ENCODE measurements around the gene STRBP. TPM values are rescaled to one million over a fixed set of nuclear protein-coding genes. Genes with fewer than 3 reads are reported as not detected.

The STRBP gene
- total and polyA plus RNA-seq, 12 donors, result 10.5 to 22.2 (median 13.8) TPM

- WGBS, 2 donors, result 47 to 69% methylated on average over 3 of the region's 3 CpGs
- H3K4me3 ChIP-seq, result no peak overlapping the region
- no peaks in the 10 kb centered on the region for H3K4me1 ChIP-seq
- peaks cover 0 to 99% (median 44%) of the 10 kb centered on the region in 9 donors for H3K36me3 ChIP-seq
- H3K27ac ChIP-seq, result no peak overlapping the region
- H3K27me3 ChIP-seq, result no peaks in the 10 kb centered on the region
- DNase-seq (no peak), ATAC-seq (no peak)
- H3K9me3 ChIP-seq, result no peaks in the 10 kb centered on the region
- intact Hi-C loops (cut with DNase I), result loop anchor here in 1 of 10 donors (5.0 kb wide), 1 partner anchor 254 kb away; no protein-coding TSS in a partner anchor
- TF ChIP-seq, protein P1, sequence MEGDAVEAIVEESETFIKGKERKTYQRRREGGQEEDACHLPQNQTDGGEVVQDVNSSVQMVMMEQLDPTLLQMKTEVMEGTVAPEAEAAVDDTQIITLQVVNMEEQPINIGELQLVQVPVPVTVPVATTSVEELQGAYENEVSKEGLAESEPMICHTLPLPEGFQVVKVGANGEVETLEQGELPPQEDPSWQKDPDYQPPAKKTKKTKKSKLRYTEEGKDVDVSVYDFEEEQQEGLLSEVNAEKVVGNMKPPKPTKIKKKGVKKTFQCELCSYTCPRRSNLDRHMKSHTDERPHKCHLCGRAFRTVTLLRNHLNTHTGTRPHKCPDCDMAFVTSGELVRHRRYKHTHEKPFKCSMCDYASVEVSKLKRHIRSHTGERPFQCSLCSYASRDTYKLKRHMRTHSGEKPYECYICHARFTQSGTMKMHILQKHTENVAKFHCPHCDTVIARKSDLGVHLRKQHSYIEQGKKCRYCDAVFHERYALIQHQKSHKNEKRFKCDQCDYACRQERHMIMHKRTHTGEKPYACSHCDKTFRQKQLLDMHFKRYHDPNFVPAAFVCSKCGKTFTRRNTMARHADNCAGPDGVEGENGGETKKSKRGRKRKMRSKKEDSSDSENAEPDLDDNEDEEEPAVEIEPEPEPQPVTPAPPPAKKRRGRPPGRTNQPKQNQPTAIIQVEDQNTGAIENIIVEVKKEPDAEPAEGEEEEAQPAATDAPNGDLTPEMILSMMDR (IDR thresholded peaks at IDR 0.05), result no peak
Measured at GRCh38 chr9:123093141-123093540, 175.2 kb downstream of the STRBP start.

DNA sequence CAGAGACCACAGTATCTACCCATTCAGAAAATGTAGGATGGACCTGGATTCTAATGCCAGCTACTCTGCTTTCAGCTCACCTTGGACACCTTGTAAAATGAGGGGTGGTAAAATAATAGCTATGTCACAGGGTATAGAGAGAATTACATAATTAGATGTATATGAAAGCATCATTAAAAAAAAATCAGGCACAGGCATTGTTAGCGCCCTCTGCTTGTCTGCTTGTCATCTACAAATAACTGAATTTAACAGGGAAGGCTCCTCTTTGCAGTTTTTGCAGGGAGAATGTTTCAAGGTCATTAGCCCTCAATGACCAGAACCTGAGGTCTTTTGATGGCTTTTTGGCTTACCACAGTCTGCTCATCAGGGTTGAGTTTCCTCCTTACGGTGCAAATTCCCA is 176.9 kb downstream of the STRBP start:
- no peaks in the 10 kb centered on the region for H3K27me3 ChIP-seq
- H3K4me3 ChIP-seq, result no peak overlapping the region
- peaks cover 0 to 97% (median 35%) of the 10 kb centered on the region in 9 donors for H3K36me3 ChIP-seq
- TF ChIP-seq, protein P1 (IDR thresholded peaks at IDR 0.05), result no peak
- no peaks in the 10 kb centered on the region for H3K9me3 ChIP-seq
- intact Hi-C loops (cut with DNase I), result loop anchor here in 1 of 10 donors (5.0 kb wide), 1 partner anchor 256 kb away; no protein-coding TSS in a partner anchor
- 92 to 95% methylated on average over 2 of the region's 2 CpGs for WGBS, 2 donors
- DNase-seq (no peak), ATAC-seq (no peak)
- H3K27ac ChIP-seq, result no peak overlapping the region
- H3K4me1 ChIP-seq, result peaks cover 0 to 8% (median 0%) of the 10 kb centered on the region in 9 donors

DNA sequence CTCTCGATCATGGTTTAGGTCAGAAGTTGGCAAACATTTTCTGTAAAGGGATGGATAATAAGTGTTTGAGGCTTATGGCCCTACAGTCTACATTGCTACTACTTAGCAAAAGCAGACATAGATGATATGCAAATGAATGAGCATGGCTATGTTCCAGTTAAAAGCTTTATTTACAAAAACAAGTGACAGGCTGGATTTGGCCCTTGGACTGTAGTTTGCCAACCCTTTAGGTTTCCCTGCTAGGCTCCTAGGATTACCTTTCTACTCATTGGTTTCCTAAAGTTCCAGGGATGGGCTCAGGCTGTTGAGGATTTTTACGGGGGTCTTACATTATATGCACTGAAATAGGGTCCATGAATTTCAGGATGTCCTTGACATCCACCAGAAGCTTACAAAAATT is 177.4 kb downstream of the STRBP start:
- Histone ChIP-seq H3K9me3 (no peaks in the 10 kb centered on the region), H3K4me1 (peaks cover 0 to 8% (median 0%) of the 10 kb centered on the region in 9 donors), H3K4me3 (no peak overlapping the region), H3K27me3 (no peaks in the 10 kb centered on the region), H3K27ac (no peak overlapping the region), H3K36me3 (peaks cover 0 to 97% (median 31%) of the 10 kb centered on the region in 9 donors)
- ATAC-seq (no peak), DNase-seq (no peak)
- intact Hi-C loops (cut with DNase I), result loop anchor here in 1 of 10 donors (5.0 kb wide), 1 partner anchor 256 kb away; no protein-coding TSS in a partner anchor
- TF ChIP-seq, protein P1 (IDR thresholded peaks at IDR 0.05), result no peak
- WGBS, 2 donors, result 80 to 89% methylated on average over 2 of the region's 2 CpGs

DNA sequence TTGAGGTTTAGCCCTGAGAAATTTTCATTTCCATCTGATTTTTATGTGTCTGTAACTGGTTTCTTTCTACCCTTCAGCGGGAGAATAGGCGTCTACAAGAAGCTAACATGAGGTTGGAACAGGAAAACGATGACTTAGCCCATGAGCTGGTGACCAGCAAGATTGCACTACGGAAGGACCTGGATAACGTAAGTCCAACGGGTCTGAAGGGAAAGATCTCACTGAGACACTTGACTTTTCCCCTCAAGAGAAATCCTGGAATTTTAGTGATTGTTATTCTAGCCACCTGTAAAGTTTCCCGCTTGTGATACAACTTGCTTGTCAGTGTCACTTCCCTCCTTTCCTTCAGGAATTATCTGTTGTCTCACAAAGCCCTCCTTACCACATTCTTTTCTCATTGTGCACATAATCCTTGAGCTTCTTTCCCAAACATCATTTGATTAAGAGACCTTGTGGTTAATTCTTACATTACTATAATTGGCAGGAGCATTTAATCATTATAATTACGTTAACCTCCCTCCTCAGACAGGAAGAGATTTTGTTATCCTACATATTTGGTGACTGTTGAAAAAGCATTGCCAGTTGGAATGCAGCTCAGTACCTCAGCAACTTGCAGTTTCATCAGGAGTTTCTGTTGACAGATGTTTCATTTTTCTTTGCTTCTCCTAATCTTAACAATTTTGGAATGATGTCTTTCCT is 178.0 kb downstream of the STRBP start:
- intact Hi-C loops (cut with DNase I), result loop anchor here in 1 of 10 donors (5.0 kb wide), 1 partner anchor 257 kb away; no protein-coding TSS in a partner anchor
- Histone ChIP-seq H3K4me1 (peaks cover 0 to 8% (median 0%) of the 10 kb centered on the region in 9 donors), H3K9me3 (no peaks in the 10 kb centered on the region), H3K4me3 (no peak overlapping the region), H3K36me3 (peaks cover 0 to 97% (median 29%) of the 10 kb centered on the region in 9 donors), H3K27me3 (no peaks in the 10 kb centered on the region), H3K27ac (no peak overlapping the region)
- DNase-seq, result no peak
- WGBS, 2 donors, result 76 to 79% methylated on average over 8 of the region's 8 CpGs
- ATAC-seq, result no peak
- TF ChIP-seq, protein P1 (IDR thresholded peaks at IDR 0.05), result no peak

All from heart right ventricle (tissue), 16 donors.